ENCODE measurements around the gene PKDCC.
"Not testable (repeated sequence)": the region's sequence is repeated elsewhere in the genome, so short reads cannot be mapped to it uniquely, and the experiment has no call there.

The PKDCC gene

GRCh38 chr2:42064417-42064942, 16.7 kb downstream of the PKDCC start:
- TF ChIP-seq CTCF (conservative IDR thresholded peaks at IDR 0.05; ENCODE audit: control insufficient read depth, insufficient read depth, low read depth, low read length), result no peak
- DNase-seq (ENCODE audit: low read depth), result peak; percentile 37
- H3K4me3 ChIP-seq (ENCODE audit: control insufficient read depth, low read depth, low read length), result no peak overlapping the region

GRCh38 chr2:42065753-42066152, 17.9 kb downstream of the PKDCC start:
- not testable (repeated sequence) for DNase-seq (ENCODE audit: low read depth); H3K4me3 ChIP-seq (ENCODE audit: control insufficient read depth, low read depth, low read length)

- not testable (repeated sequence) for DNase-seq (ENCODE audit: low read depth); H3K4me3 ChIP-seq (ENCODE audit: control insufficient read depth, low read depth, low read length)
Observed at GRCh38 chr2:42067001-42067400, 19.2 kb downstream of the PKDCC start.

GRCh38 chr2:42067521-42067920, 19.7 kb downstream of the PKDCC start:
- no peak for DNase-seq (ENCODE audit: low read depth)
- no peak overlapping the region for H3K4me3 ChIP-seq (ENCODE audit: control insufficient read depth, low read depth, low read length)
- no peak for TF ChIP-seq CTCF (conservative IDR thresholded peaks at IDR 0.05; ENCODE audit: control insufficient read depth, insufficient read depth, low read depth, low read length)

- DNase-seq (ENCODE audit: low read depth), result no peak
- no peak overlapping the region for H3K4me3 ChIP-seq (ENCODE audit: control insufficient read depth, low read depth, low read length)
- no peak for TF ChIP-seq CTCF (conservative IDR thresholded peaks at IDR 0.05; ENCODE audit: control insufficient read depth, insufficient read depth, low read depth, low read length)
Observed at GRCh38 chr2:42068571-42069178, 20.9 kb downstream of the PKDCC start.

- no peak for TF ChIP-seq CTCF (conservative IDR thresholded peaks at IDR 0.05; ENCODE audit: control insufficient read depth, insufficient read depth, low read depth, low read length)
- H3K4me3 ChIP-seq (ENCODE audit: control insufficient read depth, low read depth, low read length), result no peak overlapping the region
Observed at GRCh38 chr2:42069568-42069967, 21.7 kb downstream of the PKDCC start.

GRCh38 chr2:42071791-42072190, 24.0 kb downstream of the PKDCC start:
- no peak overlapping the region for H3K4me3 ChIP-seq (ENCODE audit: control insufficient read depth, low read depth, low read length)
- peak; percentile 46 for DNase-seq (ENCODE audit: low read depth)
- TF ChIP-seq CTCF (conservative IDR thresholded peaks at IDR 0.05; ENCODE audit: control insufficient read depth, insufficient read depth, low read depth, low read length), result no peak

More at GRCh38 chr2:42069568-42069967, 21.7 kb downstream of the PKDCC start:
- no peak for DNase-seq (ENCODE audit: low read depth)

All from fibroblast of mammary gland (primary cell).